ENCODE measurements around the gene PROB1.

GRCh38 chr5:139410993-139411828, 16.3 kb upstream of the PROB1 start:
- TF ChIP-seq EP300 (IDR thresholded peaks at IDR 0.05; ENCODE audit: low read depth) (no peak), POLR2AphosphoS5 (IDR thresholded peaks at IDR 0.05) (peak; percentile 64 to 96 (median 87))

Data from transverse colon (tissue), 3 donors.